ENCODE data around the gene IFIT3. TPM values are rescaled to one million over a fixed set of nuclear protein-coding genes. Genes with fewer than 3 reads are reported as not detected.
A peak's percentile ranks its signal among the peaks of the same experiment; 100 is the strongest.

Gene IFIT3
- polyA plus RNA-seq, 2 of the 4 experiments (the other 2 are of a cell fraction), result 1.5 to 2.1 TPM

GRCh38 chr10:89279421-89279869 lies 48.4 kb upstream of the IFIT3 start (continued):
- TF ChIP-seq, protein P1, sequence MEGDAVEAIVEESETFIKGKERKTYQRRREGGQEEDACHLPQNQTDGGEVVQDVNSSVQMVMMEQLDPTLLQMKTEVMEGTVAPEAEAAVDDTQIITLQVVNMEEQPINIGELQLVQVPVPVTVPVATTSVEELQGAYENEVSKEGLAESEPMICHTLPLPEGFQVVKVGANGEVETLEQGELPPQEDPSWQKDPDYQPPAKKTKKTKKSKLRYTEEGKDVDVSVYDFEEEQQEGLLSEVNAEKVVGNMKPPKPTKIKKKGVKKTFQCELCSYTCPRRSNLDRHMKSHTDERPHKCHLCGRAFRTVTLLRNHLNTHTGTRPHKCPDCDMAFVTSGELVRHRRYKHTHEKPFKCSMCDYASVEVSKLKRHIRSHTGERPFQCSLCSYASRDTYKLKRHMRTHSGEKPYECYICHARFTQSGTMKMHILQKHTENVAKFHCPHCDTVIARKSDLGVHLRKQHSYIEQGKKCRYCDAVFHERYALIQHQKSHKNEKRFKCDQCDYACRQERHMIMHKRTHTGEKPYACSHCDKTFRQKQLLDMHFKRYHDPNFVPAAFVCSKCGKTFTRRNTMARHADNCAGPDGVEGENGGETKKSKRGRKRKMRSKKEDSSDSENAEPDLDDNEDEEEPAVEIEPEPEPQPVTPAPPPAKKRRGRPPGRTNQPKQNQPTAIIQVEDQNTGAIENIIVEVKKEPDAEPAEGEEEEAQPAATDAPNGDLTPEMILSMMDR (IDR thresholded peaks at IDR 0.05), result no peak

- ATAC-seq (no peak), FAIRE-seq (no peak), DNase-seq (ENCODE audit: low read depth in 1 of 2, low spot score in 1 of 2) (no peak)
- Histone ChIP-seq H3K27ac (peak overlapping the region; percentile 18 to 70; a peak in 4 of 6 replicates), H3K9me3 (no peaks in the 10 kb centered on the region), H3K4me2 (no peak overlapping the region), H3K4me3 (no peak overlapping the region), H3K4me1 (peaks cover 69% of the 10 kb centered on the region)
- POLR2A ChIA-PET, result no interaction called here
- TF ChIP-seq BHLHE40 (IDR thresholded peaks at IDR 0.05; ENCODE audit: low read depth, low read length) (no peak), ZSCAN20 (CRISPR knock-in tag; IDR thresholded peaks at IDR 0.05) (no peak), RAD21 (conservative IDR thresholded peaks at IDR 0.05 in 1 of 2, IDR thresholded peaks at IDR 0.05 in 1 of 2) (no peak), KDM5A (IDR thresholded peaks at IDR 0.05) (no peak), CHD4 (IDR thresholded peaks at IDR 0.05; ENCODE audit: borderline replicate concordance) (no peak), EP300 (IDR thresholded peaks at IDR 0.05) (no peak), MAFK (IDR thresholded peaks at IDR 0.05; ENCODE audit: partially characterized antibody) (no peak), JUNB (IDR thresholded peaks at IDR 0.05) (no peak), POLR2A (IDR thresholded peaks at IDR 0.05; ENCODE audit: low read length) (no peak), JUN (IDR thresholded peaks at IDR 0.05) (no peak), POLR2AphosphoS2 (conservative IDR thresholded peaks at IDR 0.05; ENCODE audit: low read length) (no peak), ZC3H11A (IDR thresholded peaks at IDR 0.05) (no peak)
- TF ChIP-seq, protein P2, sequence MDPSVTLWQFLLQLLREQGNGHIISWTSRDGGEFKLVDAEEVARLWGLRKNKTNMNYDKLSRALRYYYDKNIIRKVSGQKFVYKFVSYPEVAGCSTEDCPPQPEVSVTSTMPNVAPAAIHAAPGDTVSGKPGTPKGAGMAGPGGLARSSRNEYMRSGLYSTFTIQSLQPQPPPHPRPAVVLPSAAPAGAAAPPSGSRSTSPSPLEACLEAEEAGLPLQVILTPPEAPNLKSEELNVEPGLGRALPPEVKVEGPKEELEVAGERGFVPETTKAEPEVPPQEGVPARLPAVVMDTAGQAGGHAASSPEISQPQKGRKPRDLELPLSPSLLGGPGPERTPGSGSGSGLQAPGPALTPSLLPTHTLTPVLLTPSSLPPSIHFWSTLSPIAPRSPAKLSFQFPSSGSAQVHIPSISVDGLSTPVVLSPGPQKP (IDR thresholded peaks at IDR 0.05; ENCODE audit: low read depth, low read length), result no peak
- TF ChIP-seq, protein P3, sequence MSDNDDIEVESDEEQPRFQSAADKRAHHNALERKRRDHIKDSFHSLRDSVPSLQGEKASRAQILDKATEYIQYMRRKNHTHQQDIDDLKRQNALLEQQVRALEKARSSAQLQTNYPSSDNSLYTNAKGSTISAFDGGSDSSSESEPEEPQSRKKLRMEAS (IDR thresholded peaks at IDR 0.05), result no peak
- TF ChIP-seq, protein P4, sequence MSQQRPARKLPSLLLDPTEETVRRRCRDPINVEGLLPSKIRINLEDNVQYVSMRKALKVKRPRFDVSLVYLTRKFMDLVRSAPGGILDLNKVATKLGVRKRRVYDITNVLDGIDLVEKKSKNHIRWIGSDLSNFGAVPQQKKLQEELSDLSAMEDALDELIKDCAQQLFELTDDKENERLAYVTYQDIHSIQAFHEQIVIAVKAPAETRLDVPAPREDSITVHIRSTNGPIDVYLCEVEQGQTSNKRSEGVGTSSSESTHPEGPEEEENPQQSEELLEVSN (IDR thresholded peaks at IDR 0.05; ENCODE audit: borderline replicate concordance, low read depth), result no peak
- WGBS (ENCODE audit: missing lambda C conversion rate), result 95% methylated on average over 3 of the region's 3 CpGs
- CTCF ChIA-PET, result no interaction called here
Measured at GRCh38 chr10:89280508-89280907, 47.3 kb upstream of the IFIT3 start.

- no peak for FAIRE-seq
- Histone ChIP-seq H3K4me1 (peaks cover 70% of the 10 kb centered on the region), H3K27ac (peak overlapping the region; percentile 25 to 80; a peak in 4 of 6 replicates), H3K4me3 (no peak overlapping the region), H3K9me3 (no peaks in the 10 kb centered on the region), H3K4me2 (peak overlapping the region; percentile 41; the same call in 2 of the 3 replicates)
- ATAC-seq, result no peak
- POLR2A ChIA-PET, result no interaction called here
- 68% methylated on average over 4 of the region's 4 CpGs for WGBS (ENCODE audit: missing lambda C conversion rate)
- no peak for DNase-seq (ENCODE audit: low read depth in 1 of 2, low spot score in 1 of 2)
- CTCF ChIA-PET, result no interaction called here
- no peak for TF ChIP-seq GATA3 (IDR thresholded peaks at IDR 0.05; ENCODE audit: borderline replicate concordance)
- no peak for TF ChIP-seq HDAC2 (IDR thresholded peaks at IDR 0.05)
- no peak for TF ChIP-seq NR3C1 (IDR thresholded peaks at IDR 0.05)
- TF ChIP-seq EHF (CRISPR knock-in tag; IDR thresholded peaks at IDR 0.05), result no peak
- TF ChIP-seq, protein P1 (IDR thresholded peaks at IDR 0.05), result no peak
- TF ChIP-seq, protein P5, sequence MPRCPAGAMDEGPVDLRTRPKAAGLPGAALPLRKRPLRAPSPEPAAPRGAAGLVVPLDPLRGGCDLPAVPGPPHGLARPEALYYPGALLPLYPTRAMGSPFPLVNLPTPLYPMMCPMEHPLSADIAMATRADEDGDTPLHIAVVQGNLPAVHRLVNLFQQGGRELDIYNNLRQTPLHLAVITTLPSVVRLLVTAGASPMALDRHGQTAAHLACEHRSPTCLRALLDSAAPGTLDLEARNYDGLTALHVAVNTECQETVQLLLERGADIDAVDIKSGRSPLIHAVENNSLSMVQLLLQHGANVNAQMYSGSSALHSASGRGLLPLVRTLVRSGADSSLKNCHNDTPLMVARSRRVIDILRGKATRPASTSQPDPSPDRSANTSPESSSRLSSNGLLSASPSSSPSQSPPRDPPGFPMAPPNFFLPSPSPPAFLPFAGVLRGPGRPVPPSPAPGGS (IDR thresholded peaks at IDR 0.05), result no peak
- TF ChIP-seq TFCP2L1 (CRISPR knock-in tag; IDR thresholded peaks at IDR 0.05), result no peak
- TF ChIP-seq CHD2 (IDR thresholded peaks at IDR 0.05; ENCODE audit: low read length, partially characterized antibody), result no peak
- no peak for TF ChIP-seq RCOR1 (IDR thresholded peaks at IDR 0.05; ENCODE audit: low read depth, low read length)
- no peak for TF ChIP-seq FOXS1 (CRISPR knock-in tag; IDR thresholded peaks at IDR 0.05)
Measured at GRCh38 chr10:89281606-89282395, 46.0 kb upstream of the IFIT3 start.

Measured in A549 (cell line).